ENCODE measurements around the gene OSBPL8. TPM values are rescaled to one million over a fixed set of nuclear protein-coding genes. Genes with fewer than 3 reads are reported as not detected.

OSBPL8 gene
- total RNA-seq, 1 donor from 2014 or later: 56.1 TPM

GRCh38 chr12:76543813-76544347 is 15.7 kb downstream of the OSBPL8 start:
- no peaks in the 10 kb centered on the region for H3K27me3 Mint-ChIP-seq
- no peak for DNase-seq (ENCODE audit: extremely low spot score, unreplicated experiment)
- H3K27ac Mint-ChIP-seq: no peak overlapping the region
- H3K9me3 Mint-ChIP-seq: no peaks in the 10 kb centered on the region
- TF ChIP-seq CTCF (conservative IDR thresholded peaks at IDR 0.05): no peak
- H3K4me3 Mint-ChIP-seq: no peak overlapping the region
- H3K4me1 Mint-ChIP-seq (ENCODE audit: unreplicated experiment): peaks cover 30% of the 10 kb centered on the region
- H3K36me3 Mint-ChIP-seq: no peaks in the 10 kb centered on the region

- Mint-ChIP-seq H3K27me3 (no peaks in the 10 kb centered on the region), H3K36me3 (no peaks in the 10 kb centered on the region), H3K27ac (no peak overlapping the region), H3K4me1 (ENCODE audit: unreplicated experiment) (peaks cover 20% of the 10 kb centered on the region), H3K9me3 (no peaks in the 10 kb centered on the region), H3K4me3 (no peak overlapping the region)
- no peak for TF ChIP-seq CTCF (conservative IDR thresholded peaks at IDR 0.05)
- no peak for DNase-seq (ENCODE audit: extremely low spot score, unreplicated experiment)
Measured at GRCh38 chr12:76542908-76543307, 16.7 kb downstream of the OSBPL8 start.

GRCh38 chr12:76539727-76540126 is 19.8 kb downstream of the OSBPL8 start:
- Mint-ChIP-seq H3K4me3 (no peak overlapping the region), H3K9me3 (no peaks in the 10 kb centered on the region), H3K27ac (no peak overlapping the region)

GRCh38 chr12:76537923-76538322 is 21.6 kb downstream of the OSBPL8 start:
- H3K27me3 Mint-ChIP-seq: no peaks in the 10 kb centered on the region

More at GRCh38 chr12:76539727-76540126, 19.8 kb downstream of the OSBPL8 start:
- Mint-ChIP-seq H3K4me1 (ENCODE audit: unreplicated experiment) (peaks cover 6% of the 10 kb centered on the region), H3K36me3 (peaks cover 10% of the 10 kb centered on the region), H3K27me3 (no peaks in the 10 kb centered on the region)
- no peak for TF ChIP-seq CTCF (conservative IDR thresholded peaks at IDR 0.05)
- no peak for DNase-seq (ENCODE audit: extremely low spot score, unreplicated experiment)

GRCh38 chr12:76536546-76536945 is 23.0 kb downstream of the OSBPL8 start:
- Mint-ChIP-seq H3K9me3 (no peaks in the 10 kb centered on the region), H3K27me3 (no peaks in the 10 kb centered on the region), H3K36me3 (peaks cover 18% of the 10 kb centered on the region), H3K27ac (no peak overlapping the region), H3K4me3 (no peak overlapping the region), H3K4me1 (ENCODE audit: unreplicated experiment) (peaks cover 6% of the 10 kb centered on the region)
- no peak for DNase-seq (ENCODE audit: extremely low spot score, unreplicated experiment)
- TF ChIP-seq CTCF (conservative IDR thresholded peaks at IDR 0.05): no peak

More at GRCh38 chr12:76537923-76538322, 21.6 kb downstream of the OSBPL8 start:
- peaks cover 6% of the 10 kb centered on the region for H3K4me1 Mint-ChIP-seq (ENCODE audit: unreplicated experiment)
- peaks cover 14% of the 10 kb centered on the region for H3K36me3 Mint-ChIP-seq
- H3K27ac Mint-ChIP-seq: no peak overlapping the region
- DNase-seq (ENCODE audit: extremely low spot score, unreplicated experiment): no peak
- no peak overlapping the region for H3K4me3 Mint-ChIP-seq
- H3K9me3 Mint-ChIP-seq: no peaks in the 10 kb centered on the region
- TF ChIP-seq CTCF (conservative IDR thresholded peaks at IDR 0.05): no peak

GRCh38 chr12:76535170-76535569 is 24.4 kb downstream of the OSBPL8 start:
- no peak overlapping the region for H3K4me3 Mint-ChIP-seq
- DNase-seq (ENCODE audit: extremely low spot score, unreplicated experiment): no peak
- peaks cover 23% of the 10 kb centered on the region for H3K36me3 Mint-ChIP-seq
- no peaks in the 10 kb centered on the region for H3K9me3 Mint-ChIP-seq
- H3K27ac Mint-ChIP-seq: no peak overlapping the region
- H3K4me1 Mint-ChIP-seq (ENCODE audit: unreplicated experiment): peaks cover 5% of the 10 kb centered on the region
- no peak for TF ChIP-seq CTCF (conservative IDR thresholded peaks at IDR 0.05)
- no peaks in the 10 kb centered on the region for H3K27me3 Mint-ChIP-seq

Measured in type B pancreatic cell (in vitro differentiated cells).